GM23338 (cell line): ENCODE results near the gene IMPA2. TPM values are rescaled to one million over a fixed set of nuclear protein-coding genes. Genes with fewer than 3 reads are reported as not detected.

Source experiments
- ATAC-seq: fragments of 200-7000 bp; cut with Tn5 transposase; 3 replicates; pipeline ENCODE4 v1.9.1; 2020
- DNase-seq: peaks from one replicate; pipeline ENCODE4 v3.0.0-alpha.2; 2015; ENCODE audit warnings: low spot score
- H2AFZ ChIP-seq: fragments of 200-600 bp; sonication (generic); 2 replicates; pipeline ENCODE4 v1.8.0; 2016; ENCODE audit warnings: antibody characterized with exemption, mild to moderate bottlenecking, moderate library complexity
- H3F3A ChIP-seq: fragments of 200-600 bp; sonication (generic); replicated peaks from 2 replicates; pipeline ENCODE4 v1.8.0; 2017; ENCODE audit warnings: antibody characterized with exemption, mixed run types, low read depth
- H3K27ac ChIP-seq: fragments of 200-600 bp; sonication (generic); 2 replicates; pipeline ENCODE4 v1.6.1; 2016; ENCODE audit warnings: low read depth
- H3K27me3 ChIP-seq: fragments of 200-600 bp; sonication (generic); 2 replicates; pipeline ENCODE4 v1.8.0; 2016; ENCODE audit warnings: mild to moderate bottlenecking, mixed run types, moderate library complexity; ENCODE audit not compliant: insufficient read depth
- H3K36me3 ChIP-seq: fragments of 200-600 bp; sonication (generic); 2 replicates; pipeline ENCODE4 v1.8.0; 2016; ENCODE audit warnings: mild to moderate bottlenecking; ENCODE audit not compliant: insufficient read depth
- H3K4me1 ChIP-seq: fragments of 200-600 bp; sonication (generic); 2 replicates; pipeline ENCODE4 v1.8.0; 2016; ENCODE audit warnings: mild to moderate bottlenecking, moderate library complexity; ENCODE audit not compliant: insufficient read depth
- H3K4me2 ChIP-seq: fragments of 200-600 bp; sonication (generic); 2 replicates; pipeline ENCODE4 v1.7.1; 2017; ENCODE audit warnings: mixed run types
- H3K4me3 ChIP-seq: fragments of 200-600 bp; sonication (generic); 2 replicates; pipeline ENCODE4 v1.6.1; 2016; ENCODE audit warnings: mixed run types
- H3K79me2 ChIP-seq: fragments of 200-600 bp; sonication (generic); replicated peaks from 2 replicates; pipeline ENCODE4 v1.8.0; 2017; ENCODE audit warnings: mild to moderate bottlenecking; ENCODE audit not compliant: insufficient read depth
- H3K9me2 ChIP-seq: fragments of 200-600 bp; sonication (generic); 2 replicates; pipeline ENCODE4 v1.8.0; 2017; ENCODE audit not compliant: insufficient read depth
- H4K20me1 ChIP-seq: fragments of 200-600 bp; sonication (generic); replicated peaks from 2 replicates; pipeline ENCODE4 v1.8.0; 2017; ENCODE audit warnings: mild to moderate bottlenecking; ENCODE audit not compliant: insufficient read depth
- H3K27ac Mint-ChIP-seq: 2 replicates; pipeline ENCODE4 v1.8.0; 2020; ENCODE audit warnings: inconsistent platforms, mild to moderate bottlenecking, moderate library complexity, mixed read lengths
- H3K27me3 Mint-ChIP-seq: 3 replicates; pipeline ENCODE4 v1.8.0; 2022; ENCODE audit warnings: low read depth, mild to moderate bottlenecking, moderate library complexity, mixed read lengths, inconsistent platforms; ENCODE audit not compliant: insufficient read depth, poor library complexity
- H3K36me3 Mint-ChIP-seq: 3 replicates; pipeline ENCODE4 v1.8.0; 2021; ENCODE audit warnings: low read depth, mild to moderate bottlenecking, inconsistent platforms, moderate library complexity, mixed read lengths
- H3K4me1 Mint-ChIP-seq: 3 replicates; pipeline ENCODE4 v1.8.0; 2020; ENCODE audit warnings: mild to moderate bottlenecking, inconsistent platforms, mixed read lengths
- H3K4me3 Mint-ChIP-seq: 3 replicates; pipeline ENCODE4 v1.8.0; 2021; ENCODE audit warnings: moderate library complexity, mild to moderate bottlenecking, inconsistent platforms, mixed read lengths
- H3K9me3 Mint-ChIP-seq: 3 replicates; pipeline ENCODE4 v1.8.0; 2020; ENCODE audit warnings: moderate library complexity, mild to moderate bottlenecking, inconsistent platforms, mixed read lengths
- CREB1 ChIP-seq: fragments of 250-450 bp; sonication (Bioruptor Pico); IDR thresholded peaks from 2 replicates; pipeline ENCODE4 v1.5.0; 2020; ENCODE audit warnings: low read depth, mild to moderate bottlenecking, moderate library complexity
- CTCF ChIP-seq, 2 experiments: fragments of 200-600 bp in 1 of 2; sonication (generic) in 1 of 2; conservative IDR thresholded peaks; 2 replicates each; pipeline versions ENCODE4 v1.5.1 to v1.6.1; 2016 to 2017; ENCODE audit warnings: antibody characterized with exemption in 2 of 2, low read depth in 2 of 2, mild to moderate bottlenecking in 2 of 2, moderate library complexity in 1 of 2
- EZH2 ChIP-seq: fragments of 200-600 bp; sonication (generic); IDR thresholded peaks from one replicate; pipeline ENCODE4 v1.8.0; 2017; ENCODE audit warnings: antibody characterized with exemption, mild to moderate bottlenecking, low read depth; ENCODE audit not compliant: unreplicated experiment
- JUNB ChIP-seq: IDR thresholded peaks from one replicate; pipeline ENCODE4 v1.6.1; 2016; ENCODE audit warnings: antibody characterized with exemption; ENCODE audit not compliant: unreplicated experiment
- NANOG ChIP-seq: IDR thresholded peaks from 2 replicates; pipeline ENCODE4 v1.6.1; 2016; ENCODE audit warnings: antibody characterized with exemption, borderline replicate concordance
- POLR2AphosphoS5 ChIP-seq: IDR thresholded peaks from 2 replicates; pipeline ENCODE4 v1.6.1; 2016; ENCODE audit warnings: antibody characterized with exemption, low read depth
- REST ChIP-seq: IDR thresholded peaks from one replicate; pipeline ENCODE4 v1.6.1; 2018; ENCODE audit warnings: antibody characterized with exemption; ENCODE audit not compliant: unreplicated experiment
- STAT1 ChIP-seq: IDR thresholded peaks from one replicate; pipeline ENCODE4 v1.6.1; 2016; ENCODE audit warnings: antibody characterized with exemption; ENCODE audit not compliant: unreplicated experiment
- ZNF114 ChIP-seq: fragments of 250-450 bp; sonication (Bioruptor Pico); IDR thresholded peaks from 2 replicates; pipeline ENCODE4 v1.5.0; 2020; ENCODE audit warnings: mild to moderate bottlenecking, moderate library complexity
- ZNF331 ChIP-seq: fragments of 250-450 bp; sonication (Bioruptor Pico); IDR thresholded peaks from 2 replicates; pipeline ENCODE4 v1.5.0; 2020; ENCODE audit warnings: low read depth, mild to moderate bottlenecking, moderate library complexity
- polyA plus RNA-seq: library from polyadenylated mRNA; unstranded; fragments of >200 nt; fragmentation: Nextera tagmentation; extraction: Ambion mirVana; gene quantifications from 2 replicates; pipeline ENCODE4 v1.2.1, GENCODE V29; 2016
- total RNA-seq: library from RNA; depleted of rRNA; stranded (reverse); fragments of >200 nt; shearing (Covaris generic); gene quantifications from 2 replicates; pipeline ENCODE4 v1.2.3, GENCODE V29; 2014

The IMPA2 gene
- total and polyA plus RNA-seq, 2 experiments from 2014 or later: 50.4 to 122 TPM

- no peaks in the 10 kb centered on the region for H3K27me3 Mint-ChIP-seq
- TF ChIP-seq NANOG (no peak), STAT1 (no peak), ZNF331 (no peak), JUNB (no peak), CREB1 (CRISPR knock-in tag) (no peak), POLR2AphosphoS5 (no peak), ZNF114 (CRISPR knock-in tag) (no peak), CTCF (conservative IDR thresholded peaks at IDR 0.05; ENCODE audit: low read depth in 2 of 2) (no peak), EZH2 (no peak)
- no peaks in the 10 kb centered on the region for H3K27me3 ChIP-seq
- no peaks in the 10 kb centered on the region for H3K9me3 Mint-ChIP-seq
- no peaks in the 10 kb centered on the region for H3K9me2 ChIP-seq
- ATAC-seq: no peak
- H4K20me1 ChIP-seq: no peaks in the 10 kb centered on the region
- no peak overlapping the region for H3K4me3 Mint-ChIP-seq
- peaks cover 10% of the 10 kb centered on the region; the same call in 1 of the 2 replicates for H3K36me3 ChIP-seq
- H3K4me1 ChIP-seq: no peaks in the 10 kb centered on the region
- H3K4me2 ChIP-seq: no peak overlapping the region
- no peak overlapping the region for H3K27ac Mint-ChIP-seq
- H3F3A ChIP-seq: no peaks in the 10 kb centered on the region
- peaks cover 54% of the 10 kb centered on the region for H3K36me3 Mint-ChIP-seq
- peaks cover under 1% of the 10 kb centered on the region; the same call in 1 of the 3 replicates for H3K4me1 Mint-ChIP-seq
- DNase-seq: no peak
- H3K27ac ChIP-seq: no peak overlapping the region
- H3K79me2 ChIP-seq: no peaks in the 10 kb centered on the region
- no peak overlapping the region for H2AFZ ChIP-seq
- H3K4me3 ChIP-seq: no peak overlapping the region
Measured at GRCh38 chr18:12021077-12021476, 39.8 kb downstream of the IMPA2 start.

GRCh38 chr18:12021596-12021995 is 40.3 kb downstream of the IMPA2 start:
- Histone ChIP-seq H4K20me1 (no peaks in the 10 kb centered on the region), H2AFZ (no peak overlapping the region), H3K27ac (no peak overlapping the region), H3K27me3 (no peaks in the 10 kb centered on the region), H3K9me2 (no peaks in the 10 kb centered on the region), H3K4me2 (no peak overlapping the region), H3K4me3 (no peak overlapping the region), H3K36me3 (peaks cover 10% of the 10 kb centered on the region; the same call in 1 of the 2 replicates), H3K4me1 (no peaks in the 10 kb centered on the region), H3K79me2 (no peaks in the 10 kb centered on the region), H3F3A (no peaks in the 10 kb centered on the region)
- H3K36me3 Mint-ChIP-seq: peaks cover 51% of the 10 kb centered on the region
- no peaks in the 10 kb centered on the region for H3K9me3 Mint-ChIP-seq
- TF ChIP-seq CTCF (conservative IDR thresholded peaks at IDR 0.05; ENCODE audit: low read depth in 2 of 2) (no peak), REST (no peak)
- DNase-seq (no peak), ATAC-seq (no peak)
- no peaks in the 10 kb centered on the region for H3K27me3 Mint-ChIP-seq
- no peak overlapping the region for H3K27ac Mint-ChIP-seq
- no peak overlapping the region for H3K4me3 Mint-ChIP-seq
- peaks cover 6% of the 10 kb centered on the region for H3K4me1 Mint-ChIP-seq
